OCI-LY1 (cell line): ENCODE results near the gene SFMBT2.

Experiments used
- CTCF ChIP-seq: fragments of 200-600 bp; sonication (generic), shearing (Covaris generic); IDR thresholded peaks from 2 replicates; pipeline ENCODE4 v1.5.1; 2017; ENCODE audit warnings: mild to moderate bottlenecking, antibody characterized with exemption, low read length, moderate library complexity, mixed read lengths
- EZH2 ChIP-seq: fragments of 200-600 bp; sonication (generic), shearing (Covaris generic); IDR thresholded peaks from 2 replicates; pipeline ENCODE4 v1.8.0; 2017; ENCODE audit warnings: borderline replicate concordance, mixed run types, mild to moderate bottlenecking, antibody characterized with exemption, low read length, moderate library complexity, mixed read lengths

DNA sequence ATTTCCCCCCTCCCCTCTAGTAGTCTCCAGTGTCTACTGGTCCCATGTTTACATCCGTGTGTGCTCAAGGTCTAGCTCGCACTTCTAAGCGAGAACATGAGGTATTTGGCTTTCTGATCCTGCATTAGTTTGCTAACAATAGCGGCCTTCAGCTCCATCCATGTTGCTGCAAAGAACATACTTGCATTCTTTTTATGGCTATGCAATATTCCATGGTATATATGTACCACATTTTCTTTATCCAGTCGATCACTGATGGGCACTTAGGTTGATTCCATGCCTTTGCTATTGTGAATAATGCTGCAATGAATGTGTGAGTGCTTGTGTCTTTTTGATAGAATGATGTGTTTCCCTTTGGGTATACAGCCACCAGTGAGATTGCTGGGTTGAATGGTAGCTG lies 160.6 kb downstream of the SFMBT2 start:
- no peak for TF ChIP-seq CTCF
- no peak for TF ChIP-seq EZH2
